Endothelial cell (in vitro differentiated cells): ENCODE data around the gene QSOX1. TPM values are rescaled to one million over a fixed set of nuclear protein-coding genes. Genes with fewer than 3 reads are reported as not detected.
"Not testable (repeated sequence)": the region's sequence is repeated elsewhere in the genome, so short reads cannot be mapped to it uniquely, and the experiment has no call there.

Source experiments
- DNase-seq: peaks from one replicate; pipeline ENCODE4 v3.0.0; 2021; ENCODE audit warnings: low spot score
- H3K27ac Mint-ChIP-seq: one replicate; pipeline ENCODE4 v1.8.0; 2021; ENCODE audit warnings: mixed read lengths, inconsistent platforms; ENCODE audit not compliant: unreplicated experiment
- H3K27me3 Mint-ChIP-seq: one replicate; pipeline ENCODE4 v1.8.0; 2021; ENCODE audit warnings: mild to moderate bottlenecking, moderate library complexity, mixed read lengths, inconsistent platforms; ENCODE audit not compliant: unreplicated experiment
- H3K36me3 Mint-ChIP-seq: one replicate; pipeline ENCODE4 v1.8.0; 2021; ENCODE audit warnings: mild to moderate bottlenecking, low read depth, mixed read lengths, inconsistent platforms; ENCODE audit not compliant: unreplicated experiment
- H3K4me1 Mint-ChIP-seq: one replicate; pipeline ENCODE4 v1.8.0; 2021; ENCODE audit warnings: mild to moderate bottlenecking, mixed read lengths, inconsistent platforms; ENCODE audit not compliant: unreplicated experiment
- H3K4me3 Mint-ChIP-seq: one replicate; pipeline ENCODE4 v1.8.0; 2021; ENCODE audit warnings: mild to moderate bottlenecking, mixed read lengths, inconsistent platforms; ENCODE audit not compliant: unreplicated experiment
- H3K9me3 Mint-ChIP-seq: one replicate; pipeline ENCODE4 v1.8.0; 2021; ENCODE audit warnings: mixed read lengths, inconsistent platforms; ENCODE audit not compliant: unreplicated experiment
- total RNA-seq: library from RNA; stranded (reverse); fragmentation: NEBNext Ultra II Directional; extraction: Animal tissue kit (Norgen Biotek cat#: 25700); gene quantifications from one replicate; pipeline ENCODE4 v1.2.1, GENCODE V29; 2021; ENCODE audit not compliant: unreplicated experiment
- TF ChIP-seq, protein P1 (sequence below): fragments of 200-600 bp; sonication (generic); IDR thresholded peaks from one replicate; pipeline ENCODE4 v1.5.0; 2021; ENCODE audit warnings: antibody characterized with exemption; ENCODE audit not compliant: unreplicated experiment

The QSOX1 gene
- total RNA-seq, 1 donor from 2014 or later = 199 TPM

DNA sequence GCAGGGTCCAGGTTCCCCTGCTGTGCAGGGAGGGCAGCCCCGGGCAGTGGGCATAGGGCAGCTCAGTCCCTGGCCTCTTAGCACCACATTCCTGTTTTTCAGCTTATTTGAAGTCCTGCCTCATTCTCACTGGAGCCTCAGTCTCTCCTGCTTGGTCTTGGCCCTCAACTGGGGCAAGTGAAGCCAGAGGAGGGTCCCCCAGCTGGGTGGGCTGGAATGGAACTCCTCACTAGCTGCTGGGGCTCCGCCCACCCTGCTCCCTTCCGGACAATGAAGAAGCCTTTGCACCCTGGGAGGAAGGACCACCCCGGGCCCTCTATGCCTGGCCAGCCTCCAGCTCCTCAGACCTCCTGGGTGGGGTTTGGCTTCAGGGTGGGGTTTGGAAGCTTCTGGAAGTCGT lies 42.6 kb downstream of the QSOX1 start:
- Mint-ChIP-seq H3K27ac (no peak overlapping the region), H3K27me3 (peaks cover 15% of the 10 kb centered on the region), H3K36me3 (peaks cover 21% of the 10 kb centered on the region), H3K4me3 (no peak overlapping the region), H3K4me1 (peaks cover 5% of the 10 kb centered on the region), H3K9me3 (no peaks in the 10 kb centered on the region)
- DNase-seq = no peak
- TF ChIP-seq, protein P1, sequence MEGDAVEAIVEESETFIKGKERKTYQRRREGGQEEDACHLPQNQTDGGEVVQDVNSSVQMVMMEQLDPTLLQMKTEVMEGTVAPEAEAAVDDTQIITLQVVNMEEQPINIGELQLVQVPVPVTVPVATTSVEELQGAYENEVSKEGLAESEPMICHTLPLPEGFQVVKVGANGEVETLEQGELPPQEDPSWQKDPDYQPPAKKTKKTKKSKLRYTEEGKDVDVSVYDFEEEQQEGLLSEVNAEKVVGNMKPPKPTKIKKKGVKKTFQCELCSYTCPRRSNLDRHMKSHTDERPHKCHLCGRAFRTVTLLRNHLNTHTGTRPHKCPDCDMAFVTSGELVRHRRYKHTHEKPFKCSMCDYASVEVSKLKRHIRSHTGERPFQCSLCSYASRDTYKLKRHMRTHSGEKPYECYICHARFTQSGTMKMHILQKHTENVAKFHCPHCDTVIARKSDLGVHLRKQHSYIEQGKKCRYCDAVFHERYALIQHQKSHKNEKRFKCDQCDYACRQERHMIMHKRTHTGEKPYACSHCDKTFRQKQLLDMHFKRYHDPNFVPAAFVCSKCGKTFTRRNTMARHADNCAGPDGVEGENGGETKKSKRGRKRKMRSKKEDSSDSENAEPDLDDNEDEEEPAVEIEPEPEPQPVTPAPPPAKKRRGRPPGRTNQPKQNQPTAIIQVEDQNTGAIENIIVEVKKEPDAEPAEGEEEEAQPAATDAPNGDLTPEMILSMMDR = no peak

- H3K4me1 Mint-ChIP-seq = peaks cover 2% of the 10 kb centered on the region
These were observed 43.5 kb downstream of the QSOX1 start for GRCh38 chr1:180198196-180198595.

DNA sequence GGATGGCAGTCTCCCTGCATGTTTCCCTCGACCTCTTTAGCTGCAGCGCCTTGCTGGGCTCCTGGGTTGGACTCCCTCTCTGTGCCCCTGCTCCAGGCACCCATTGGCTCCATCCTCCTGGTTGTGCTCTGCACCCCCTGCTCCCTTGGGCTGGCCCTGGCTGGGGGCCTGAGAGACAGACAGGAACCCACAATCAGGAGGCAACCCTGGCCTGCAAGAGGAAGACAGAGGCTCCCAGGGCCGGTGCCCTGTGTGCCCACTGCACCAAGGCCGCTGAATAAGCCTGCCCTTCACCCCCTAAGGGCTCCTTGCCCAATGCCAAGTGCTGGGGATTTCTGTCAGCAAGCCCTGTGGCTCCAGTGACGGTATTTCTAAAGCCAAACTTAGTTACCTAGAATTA lies 43.9 kb downstream of the QSOX1 start:
- DNase-seq = no peak
- Mint-ChIP-seq H3K27ac (no peak overlapping the region), H3K9me3 (no peaks in the 10 kb centered on the region), H3K4me1 (peaks cover 2% of the 10 kb centered on the region), H3K36me3 (peaks cover 13% of the 10 kb centered on the region), H3K4me3 (no peak overlapping the region), H3K27me3 (peaks cover 11% of the 10 kb centered on the region)
- TF ChIP-seq, protein P1 = no peak

More at GRCh38 chr1:180198196-180198595, 43.5 kb downstream of the QSOX1 start:
- peaks cover 11% of the 10 kb centered on the region for H3K27me3 Mint-ChIP-seq
- TF ChIP-seq, protein P1 = no peak
- H3K9me3 Mint-ChIP-seq = no peaks in the 10 kb centered on the region
- peaks cover 14% of the 10 kb centered on the region for H3K36me3 Mint-ChIP-seq
- H3K4me3 Mint-ChIP-seq = no peak overlapping the region
- no peak for DNase-seq
- H3K27ac Mint-ChIP-seq = no peak overlapping the region

DNA sequence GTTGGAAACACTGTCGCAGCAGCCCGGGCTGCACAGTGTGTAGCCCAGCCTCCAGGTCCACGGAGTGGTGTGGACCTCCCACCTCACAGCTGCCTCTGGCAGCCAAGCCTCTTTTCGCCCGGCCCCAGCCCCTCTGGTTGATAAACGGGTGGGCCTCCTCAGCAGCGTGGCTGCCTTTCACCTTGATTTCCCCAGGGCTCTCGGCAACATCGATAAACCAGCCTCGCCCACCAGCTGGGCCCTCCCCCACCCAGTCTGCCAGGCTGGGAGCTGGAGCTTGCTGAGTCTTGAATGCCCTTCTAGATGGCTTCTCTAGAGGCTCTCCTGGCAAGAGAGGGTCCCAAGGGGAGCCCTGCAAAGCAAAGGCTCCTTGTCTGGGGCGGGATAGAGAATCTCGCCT lies 44.3 kb downstream of the QSOX1 start:
- Mint-ChIP-seq H3K9me3 (no peaks in the 10 kb centered on the region), H3K4me1 (peaks cover 2% of the 10 kb centered on the region), H3K4me3 (no peak overlapping the region), H3K27me3 (peaks cover 11% of the 10 kb centered on the region), H3K27ac (no peak overlapping the region), H3K36me3 (peaks cover 13% of the 10 kb centered on the region)
- TF ChIP-seq, protein P1 = no peak
- no peak for DNase-seq

DNA sequence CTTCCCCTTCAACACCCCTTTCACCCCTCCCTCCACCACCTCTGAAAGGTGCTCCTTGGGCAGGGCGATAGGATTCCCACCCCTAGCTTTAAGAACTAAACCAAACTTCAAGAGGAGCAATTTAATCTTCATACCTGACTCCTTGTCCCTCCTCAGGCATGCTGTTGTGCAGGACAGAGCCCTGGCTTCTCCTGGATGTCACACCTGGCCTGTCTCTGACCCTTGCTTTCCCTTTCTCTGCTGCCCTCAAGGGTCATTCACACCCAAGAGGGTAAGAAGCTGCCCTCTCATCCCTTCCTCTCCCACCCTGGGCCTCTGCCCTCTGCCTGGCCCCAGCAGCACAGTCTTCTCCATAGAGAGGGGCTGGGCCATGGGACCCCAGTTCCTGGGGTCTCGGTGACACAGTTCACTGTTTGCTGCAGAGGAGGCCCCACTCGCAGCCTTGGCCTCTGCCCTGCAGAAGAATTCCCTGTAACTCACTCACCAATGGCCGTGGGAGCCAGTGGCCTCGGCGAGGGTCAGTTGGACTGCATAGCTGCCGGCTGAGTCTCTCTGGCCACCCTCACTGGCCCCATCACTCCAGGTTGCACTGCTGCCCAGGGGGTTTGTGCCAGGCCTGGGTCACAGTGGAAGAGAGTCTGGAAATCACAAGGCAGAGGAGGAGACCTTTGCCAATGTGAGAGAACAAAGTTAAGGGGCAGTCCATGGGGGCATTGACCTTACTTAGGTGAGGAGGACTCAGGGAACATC lies 47.0 kb downstream of the QSOX1 start:
- Mint-ChIP-seq H3K9me3 (no peaks in the 10 kb centered on the region), H3K4me1 (peaks cover 4% of the 10 kb centered on the region), H3K4me3 (no peak overlapping the region), H3K36me3 (peaks cover 3% of the 10 kb centered on the region), H3K27ac (no peak overlapping the region), H3K27me3 (peaks cover 4% of the 10 kb centered on the region)
- TF ChIP-seq, protein P1 = no peak
- DNase-seq = no peak

DNA sequence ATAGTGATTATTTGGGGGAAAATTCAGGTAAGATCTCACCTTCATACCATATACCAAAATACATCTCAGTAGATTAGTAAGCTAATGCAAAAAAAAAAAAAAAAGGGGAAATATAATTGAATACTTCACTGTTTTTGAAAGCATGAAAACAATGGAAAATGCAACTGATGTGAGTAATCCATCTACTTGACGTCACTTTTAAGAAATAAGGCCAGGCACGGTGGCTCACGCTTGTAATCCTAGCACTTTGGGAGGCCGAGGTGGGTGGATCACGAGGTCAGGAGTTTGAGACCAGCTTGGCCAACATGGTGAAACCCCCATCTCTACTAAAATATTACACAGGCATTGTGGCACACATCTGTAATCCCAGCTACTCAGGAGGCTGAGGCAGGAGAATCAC lies 47.9 kb downstream of the QSOX1 start:
- H3K4me1 Mint-ChIP-seq = peaks cover 11% of the 10 kb centered on the region

More for the DNA sequence above, 47.9 kb downstream of the QSOX1 start:
- H3K4me3 Mint-ChIP-seq, H3K9me3 Mint-ChIP-seq, DNase-seq, H3K27me3 Mint-ChIP-seq, H3K27ac Mint-ChIP-seq, H3K36me3 Mint-ChIP-seq: not testable (repeated sequence)
